OCI-LY7 (cell line): ENCODE results near the gene ATAD3B. TPM values are rescaled to one million over a fixed set of nuclear protein-coding genes. Genes with fewer than 3 reads are reported as not detected.
"Not testable (repeated sequence)": the region's sequence is repeated elsewhere in the genome, so short reads cannot be mapped to it uniquely, and the experiment has no call there.

ENCODE experiments used
- BruUV-seq: library from RNA; stranded (reverse); fragments of 400-500 nt; replicated peaks from 2 replicates; lab custom pipeline; 2021; lab: Mats Ljungman, UMichigan
- CTCF ChIA-PET: fragments of 300-600 bp; sonication (Branson Sonifier 250); formaldehyde crosslinking; loops from one replicate; lab custom pipeline; 2022; ENCODE audit warnings: antibody characterized with exemption; ENCODE audit not compliant: unreplicated experiment; lab: Charles Lee
- POLR2A ChIA-PET: fragments of 300-600 bp; sonication (Branson Sonifier 250); formaldehyde crosslinking; loops from one replicate; lab custom pipeline; 2022; ENCODE audit warnings: antibody characterized with exemption; lab: Charles Lee
- DNase-seq: peaks from one replicate; pipeline ENCODE4 v3.0.0-alpha.2; 2015; ENCODE audit warnings: low spot score
- H2AFZ ChIP-seq: fragments of 200-600 bp; sonication (generic), shearing (Covaris generic); 2 replicates; pipeline ENCODE4 v1.6.1; 2014; ENCODE audit warnings: mild to moderate bottlenecking, antibody characterized with exemption, low read length, moderate library complexity
- H3K27ac ChIP-seq: fragments of 200-600 bp; sonication (generic); 2 replicates; pipeline ENCODE4 v1.5.1; 2014; ENCODE audit warnings: mixed run types, low read depth, mild to moderate bottlenecking, moderate library complexity, low read length, inconsistent platforms; ENCODE audit not compliant: poor library complexity, severe bottlenecking
- H3K36me3 ChIP-seq: fragments of 200-600 bp; sonication (generic); 2 replicates; pipeline ENCODE4 v1.6.1; 2014; ENCODE audit warnings: mild to moderate bottlenecking, antibody characterized with exemption, low read length, moderate library complexity, mixed read lengths; ENCODE audit not compliant: insufficient read depth
- H3K4me1 ChIP-seq: fragments of 200-600 bp; sonication (generic); 2 replicates; pipeline ENCODE4 v1.5.1; 2014; ENCODE audit warnings: mild to moderate bottlenecking, low read length; ENCODE audit not compliant: insufficient read depth, poor library complexity, severe bottlenecking
- H3K4me2 ChIP-seq: fragments of 200-600 bp; sonication (generic); 2 replicates; pipeline ENCODE4 v1.6.1; 2014; ENCODE audit warnings: mild to moderate bottlenecking, low read length
- H3K4me3 ChIP-seq: fragments of 200-600 bp; sonication (generic); 2 replicates; pipeline ENCODE4 v1.5.1; 2014; ENCODE audit warnings: mild to moderate bottlenecking, low read depth, low read length; ENCODE audit not compliant: poor library complexity, severe bottlenecking
- H3K79me2 ChIP-seq: fragments of 200-600 bp; sonication (generic); 2 replicates; pipeline ENCODE4 v1.6.1; 2016; ENCODE audit warnings: low read depth, mild to moderate bottlenecking, low read length, moderate library complexity, mixed read lengths; ENCODE audit not compliant: insufficient read depth
- H3K9me2 ChIP-seq: fragments of 200-600 bp; sonication (generic); 2 replicates; pipeline ENCODE4 v1.6.1; 2016; ENCODE audit warnings: mild to moderate bottlenecking, low read length, mixed read lengths; ENCODE audit not compliant: insufficient read depth
- H3K9me3 ChIP-seq: fragments of 200-600 bp; sonication (generic); 2 replicates; pipeline ENCODE4 v1.6.1; 2014; ENCODE audit warnings: mild to moderate bottlenecking, mixed run types, low read length, mixed read lengths
- H4K20me1 ChIP-seq: fragments of 200-600 bp; sonication (generic); 2 replicates; pipeline ENCODE4 v1.6.1; 2014; ENCODE audit warnings: mild to moderate bottlenecking, antibody characterized with exemption, low read length, moderate library complexity, mixed read lengths; ENCODE audit not compliant: insufficient read depth
- CTCF ChIP-seq: fragments of 200-600 bp; sonication (generic); conservative IDR thresholded peaks from 2 replicates; pipeline ENCODE4 v1.5.1; 2014; ENCODE audit warnings: mild to moderate bottlenecking, antibody characterized with exemption, low read length, moderate library complexity, mixed read lengths
- EZH2phosphoT487 ChIP-seq: fragments of 200-600 bp; sonication (generic); IDR thresholded peaks from 2 replicates; pipeline ENCODE4 v1.6.1; 2018; ENCODE audit warnings: low read depth, borderline replicate concordance, mild to moderate bottlenecking, mixed run types, antibody characterized with exemption, low read length, moderate library complexity, mixed read lengths
- intact Hi-C: fragments of 100-400 bp; cut with micrococcal nuclease; formaldehyde crosslinking; loops from one replicate; pipeline ENCODE4 v1.10.0; 2022; ENCODE audit not compliant: unreplicated experiment
- total RNA-seq, 2 experiments: library from RNA; depleted of rRNA in 1 of 2; stranded (reverse); fragments of >200 nt in 1 of 2; shearing (Covaris generic) in 1 of 2; gene quantifications; 2 replicates each; pipeline ENCODE4 v1.2.3, GENCODE V29; 2014 to 2022

ATAD3B gene
- total RNA-seq, 2 experiments from 2014 or later: 54.9 to 62.4 TPM

GRCh38 chr1:1476011-1476410, 4.4 kb downstream of the ATAD3B start:
- H3K4me1 ChIP-seq, H3K4me3 ChIP-seq, H2AFZ ChIP-seq, BruUV-seq, H3K27ac ChIP-seq, CTCF ChIA-PET, intact Hi-C loops, H4K20me1 ChIP-seq, H3K9me2 ChIP-seq, DNase-seq, H3K9me3 ChIP-seq, POLR2A ChIA-PET, H3K4me2 ChIP-seq: not testable (repeated sequence)
- peaks cover 53% of the 10 kb centered on the region for H3K36me3 ChIP-seq
- H3K79me2 ChIP-seq: peaks cover 35% of the 10 kb centered on the region

DNA sequence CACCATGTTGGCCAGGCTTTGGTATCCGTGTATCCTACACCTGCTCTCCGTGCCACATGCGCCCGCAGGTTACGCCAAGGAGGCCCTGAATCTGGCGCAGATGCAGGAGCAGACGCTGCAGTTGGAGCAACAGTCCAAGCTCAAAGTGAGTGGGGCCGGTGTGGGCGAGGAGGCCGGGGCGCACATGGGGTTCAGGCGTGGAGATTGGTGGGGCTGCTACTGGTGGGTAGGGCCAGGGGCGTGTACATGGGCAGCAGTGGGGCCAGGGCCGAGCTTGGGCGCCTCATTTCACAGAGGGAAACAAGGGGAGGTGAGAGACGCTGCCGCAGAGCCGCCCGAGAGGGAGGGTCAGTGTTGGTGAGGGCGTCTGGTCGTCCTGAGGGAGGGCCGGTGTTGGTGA, 5.6 kb downstream of the ATAD3B start:
- Histone ChIP-seq H3K4me3 (no peak overlapping the region), H3K4me1 (peaks cover 10% of the 10 kb centered on the region), H3K4me2 (no peak overlapping the region), H2AFZ (no peak overlapping the region), H3K9me2 (no peaks in the 10 kb centered on the region), H3K79me2 (peaks cover 32% of the 10 kb centered on the region), H3K27ac (no peak overlapping the region), H3K9me3 (no peaks in the 10 kb centered on the region), H4K20me1 (no peaks in the 10 kb centered on the region), H3K36me3 (peaks cover 57% of the 10 kb centered on the region)
- CTCF ChIA-PET: no interaction called here
- BruUV-seq: no TSS peak
- intact Hi-C loops: no loop called here
- no peak for DNase-seq
- POLR2A ChIA-PET: no interaction called here
- TF ChIP-seq EZH2phosphoT487 (no peak), CTCF (no peak)

DNA sequence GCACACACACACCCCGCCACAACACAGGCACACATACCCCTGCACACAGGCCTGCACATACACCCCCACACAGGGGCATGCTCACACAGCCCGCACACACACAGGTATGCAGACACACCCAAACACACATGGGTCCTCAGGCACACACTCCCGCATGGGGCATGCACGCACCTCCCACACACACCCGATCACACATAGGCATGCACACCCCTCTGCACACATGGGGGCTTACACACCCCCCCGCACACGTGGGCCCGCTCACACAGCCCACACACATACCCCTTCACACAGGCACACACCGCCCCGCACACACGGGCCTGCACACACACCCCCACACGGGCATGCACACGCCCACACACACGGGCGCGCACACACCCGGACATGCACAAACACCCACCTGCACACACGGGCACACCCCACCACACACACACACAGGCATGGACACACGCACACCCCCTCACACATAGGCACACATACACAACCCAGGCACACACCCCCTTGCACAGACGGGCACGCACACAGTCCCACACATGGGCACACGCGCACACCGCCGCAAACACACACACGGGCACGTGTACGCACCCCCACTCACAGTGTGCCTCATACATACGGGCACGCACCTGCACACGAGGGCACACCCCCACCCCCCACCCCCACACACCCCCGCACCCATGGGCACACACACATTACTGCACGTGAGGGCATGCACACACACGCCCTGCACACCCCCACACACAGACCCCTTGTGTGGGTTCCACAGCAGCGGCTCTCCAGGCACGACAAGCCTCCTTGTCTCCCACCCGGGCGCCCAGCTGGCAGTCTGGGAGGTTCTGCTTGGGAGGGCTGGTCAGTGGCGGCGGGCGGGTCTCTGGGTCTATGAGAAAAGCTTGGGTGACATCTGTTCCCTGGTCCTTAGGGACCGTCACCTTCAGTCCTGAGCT, 8.3 kb downstream of the ATAD3B start:
- Histone ChIP-seq H4K20me1 (no peaks in the 10 kb centered on the region), H3K9me2 (no peaks in the 10 kb centered on the region), H3K27ac (no peak overlapping the region), H3K4me2 (no peak overlapping the region), H3K9me3 (no peaks in the 10 kb centered on the region), H3K4me1 (no peaks in the 10 kb centered on the region), H3K4me3 (no peak overlapping the region), H3K36me3 (peaks cover 69% of the 10 kb centered on the region), H2AFZ (no peak overlapping the region), H3K79me2 (peaks cover 8% of the 10 kb centered on the region; the same call in 1 of the 2 replicates)
- TF ChIP-seq CTCF: no peak
- no peak for TF ChIP-seq EZH2phosphoT487
- POLR2A ChIA-PET: no interaction called here
- BruUV-seq: no TSS peak
- intact Hi-C loops: no loop called here
- CTCF ChIA-PET: no interaction called here
- DNase-seq: no peak

DNA sequence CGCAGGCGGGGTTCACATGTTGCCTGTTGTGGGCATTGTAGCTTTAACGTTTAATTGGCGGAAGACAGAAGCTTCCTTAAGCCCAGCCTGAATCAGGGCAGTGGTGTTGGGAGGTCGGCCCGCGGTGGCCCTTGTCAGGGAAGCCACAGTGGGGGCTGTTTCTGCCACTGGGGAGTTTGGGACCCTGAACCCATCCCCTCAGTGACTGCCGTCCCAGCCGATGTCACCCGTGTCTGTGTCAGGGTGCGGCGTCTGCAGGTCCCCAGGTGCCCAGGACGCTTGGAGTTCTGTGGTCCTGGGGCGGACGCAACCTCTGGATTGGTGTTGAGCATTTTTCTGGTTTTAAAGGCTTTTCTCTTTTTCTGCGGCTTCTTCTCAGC, 8.9 kb downstream of the ATAD3B start:
- H3K4me3 ChIP-seq, CTCF ChIA-PET, H4K20me1 ChIP-seq, H2AFZ ChIP-seq, H3K9me2 ChIP-seq, POLR2A ChIA-PET, DNase-seq, BruUV-seq, H3K9me3 ChIP-seq, H3K79me2 ChIP-seq, intact Hi-C loops, H3K4me1 ChIP-seq, H3K4me2 ChIP-seq, H3K27ac ChIP-seq: not testable (repeated sequence)
- H3K36me3 ChIP-seq: peaks cover 69% of the 10 kb centered on the region

GRCh38 chr1:1481811-1482210, 10.2 kb downstream of the ATAD3B start:
- H3K4me2 ChIP-seq, H2AFZ ChIP-seq, H3K4me1 ChIP-seq, H3K9me2 ChIP-seq, BruUV-seq, H3K9me3 ChIP-seq, H3K4me3 ChIP-seq, DNase-seq, H3K27ac ChIP-seq, CTCF ChIA-PET, POLR2A ChIA-PET, H3K79me2 ChIP-seq, H4K20me1 ChIP-seq, intact Hi-C loops: not testable (repeated sequence)
- H3K36me3 ChIP-seq: peaks cover 70% of the 10 kb centered on the region
